DOHH2 (cell line): ENCODE data around the gene SLC1A3.

Experiments used
- H3F3A ChIP-seq: fragments of 200-600 bp; sonication (generic), shearing (Covaris generic); 2 replicates; pipeline ENCODE4 v1.6.0; 2016; ENCODE audit warnings: antibody characterized with exemption, mild to moderate bottlenecking; ENCODE audit not compliant: control insufficient read depth, insufficient read depth
- H3K27ac ChIP-seq: fragments of 200-600 bp; sonication (generic); 2 replicates; pipeline ENCODE4 v1.5.1; 2014; ENCODE audit warnings: low read depth, mild to moderate bottlenecking, low read length, moderate library complexity
- H3K27me3 ChIP-seq: fragments of 200-600 bp; sonication (generic); 2 replicates; pipeline ENCODE4 v1.6.1; 2014; ENCODE audit warnings: mild to moderate bottlenecking, low read length, mixed read lengths; ENCODE audit not compliant: control insufficient read depth
- H3K36me3 ChIP-seq: fragments of 200-600 bp; sonication (generic); 2 replicates; pipeline ENCODE4 v1.6.1; 2014; ENCODE audit warnings: mild to moderate bottlenecking, low read length, moderate library complexity, mixed read lengths; ENCODE audit not compliant: control insufficient read depth
- H3K4me1 ChIP-seq: fragments of 200-600 bp; sonication (generic); 2 replicates; pipeline ENCODE4 v1.6.1; 2014; ENCODE audit warnings: mild to moderate bottlenecking, low read length, mixed read lengths; ENCODE audit not compliant: control insufficient read depth
- H3K4me2 ChIP-seq: fragments of 200-600 bp; sonication (generic); 2 replicates; pipeline ENCODE4 v1.6.0; 2014; ENCODE audit warnings: mild to moderate bottlenecking, low read length, moderate library complexity
- H3K4me3 ChIP-seq: fragments of 200-600 bp; sonication (generic); 2 replicates; pipeline ENCODE4 v1.5.1; 2014; ENCODE audit warnings: mild to moderate bottlenecking, low read length, mixed read lengths
- H3K79me2 ChIP-seq: fragments of 200-600 bp; sonication (generic); 2 replicates; pipeline ENCODE4 v1.6.1; 2014; ENCODE audit warnings: mild to moderate bottlenecking, low read length, mixed read lengths; ENCODE audit not compliant: control insufficient read depth
- H3K9me2 ChIP-seq: fragments of 200-600 bp; sonication (generic); replicated peaks from 2 replicates; pipeline ENCODE4 v1.6.1; 2014; ENCODE audit warnings: mild to moderate bottlenecking, low read length, mixed read lengths; ENCODE audit not compliant: control insufficient read depth
- H3K9me3 ChIP-seq: fragments of 200-600 bp; sonication (generic); 2 replicates; pipeline ENCODE4 v1.6.1; 2014; ENCODE audit warnings: antibody characterized with exemption, low read length, mixed read lengths; ENCODE audit not compliant: control insufficient read depth, insufficient read depth
- H4K20me1 ChIP-seq: fragments of 200-600 bp; sonication (generic); 2 replicates; pipeline ENCODE4 v1.6.0; 2014; ENCODE audit warnings: low read depth, mild to moderate bottlenecking, antibody characterized with exemption, low read length, moderate library complexity; ENCODE audit not compliant: control insufficient read depth, insufficient read depth
- CTCF ChIP-seq: fragments of 200-600 bp; sonication (generic); IDR thresholded peaks from one replicate; pipeline ENCODE4 v1.5.1; 2014; ENCODE audit warnings: antibody characterized with exemption, mild to moderate bottlenecking, low read depth, low read length; ENCODE audit not compliant: poor library complexity, severe bottlenecking
- EZH2phosphoT487 ChIP-seq: fragments of 200-600 bp; sonication (generic); IDR thresholded peaks from 2 replicates; pipeline ENCODE4 v1.6.1; 2017; ENCODE audit warnings: borderline replicate concordance, mild to moderate bottlenecking, antibody characterized with exemption, low read length, moderate library complexity, mixed read lengths

The SLC1A3 gene

GRCh38 chr5:36717131-36717695 lies 110.8 kb downstream of the SLC1A3 start:
- no peaks in the 10 kb centered on the region for H3K9me3 ChIP-seq
- H3K4me2 ChIP-seq, result no peak overlapping the region
- no peaks in the 10 kb centered on the region for H3K36me3 ChIP-seq
- H3K27me3 ChIP-seq, result no peaks in the 10 kb centered on the region
- H3K9me2 ChIP-seq, result no peaks in the 10 kb centered on the region
- no peaks in the 10 kb centered on the region for H3F3A ChIP-seq
- H4K20me1 ChIP-seq, result no peaks in the 10 kb centered on the region
- peaks cover 9% of the 10 kb centered on the region; the same call in 1 of the 2 replicates for H3K79me2 ChIP-seq
- no peak overlapping the region for H3K27ac ChIP-seq
- TF ChIP-seq EZH2phosphoT487 (no peak), CTCF (no peak)
- no peak overlapping the region for H3K4me3 ChIP-seq
- peaks cover 22% of the 10 kb centered on the region for H3K4me1 ChIP-seq

- peaks cover 14% of the 10 kb centered on the region for H3K79me2 ChIP-seq
Observed at GRCh38 chr5:36719282-36719681, 112.9 kb downstream of the SLC1A3 start.

GRCh38 chr5:36720688-36721087 lies 114.3 kb downstream of the SLC1A3 start:
- Histone ChIP-seq H3K4me2 (peak overlapping the region; percentile 70), H3K27ac (no peak overlapping the region), H3K4me1 (peaks cover 56% of the 10 kb centered on the region), H3F3A (0 out of 2 replicates have a peak, but pooled peaks cover 2% of the 10 kb centered on the region), H3K36me3 (peaks cover 5% of the 10 kb centered on the region; the same call in 1 of the 2 replicates), H4K20me1 (no peaks in the 10 kb centered on the region), H3K9me2 (no peaks in the 10 kb centered on the region), H3K27me3 (no peaks in the 10 kb centered on the region), H3K79me2 (peaks cover 14% of the 10 kb centered on the region), H3K4me3 (peak overlapping the region; percentile 8), H3K9me3 (no peaks in the 10 kb centered on the region)
- TF ChIP-seq CTCF (no peak), EZH2phosphoT487 (no peak)

More at GRCh38 chr5:36719282-36719681, 112.9 kb downstream of the SLC1A3 start:
- no peak overlapping the region for H3K4me3 ChIP-seq
- no peaks in the 10 kb centered on the region for H3K9me3 ChIP-seq
- TF ChIP-seq CTCF (no peak), EZH2phosphoT487 (no peak)
- H3F3A ChIP-seq, result 0 out of 2 replicates have a peak, but pooled peaks cover 2% of the 10 kb centered on the region
- peaks cover 5% of the 10 kb centered on the region; the same call in 1 of the 2 replicates for H3K36me3 ChIP-seq
- peaks cover 43% of the 10 kb centered on the region for H3K4me1 ChIP-seq
- no peaks in the 10 kb centered on the region for H3K27me3 ChIP-seq
- H3K4me2 ChIP-seq, result no peak overlapping the region
- H3K27ac ChIP-seq, result no peak overlapping the region
- no peaks in the 10 kb centered on the region for H4K20me1 ChIP-seq
- H3K9me2 ChIP-seq, result no peaks in the 10 kb centered on the region
